Neural cell (in vitro differentiated cells): ENCODE data around the gene EXD3. TPM values are rescaled to one million over a fixed set of nuclear protein-coding genes. Genes with fewer than 3 reads are reported as not detected.

Source experiments
- H2AFZ ChIP-seq: fragments of 200-600, 300-800 bp; sonication (generic), shearing (Covaris generic); 2 replicates; pipeline ENCODE4 v1.6.0; 2014; ENCODE audit warnings: low read depth, mild to moderate bottlenecking, antibody characterized with exemption, low read length, moderate library complexity
- H3F3A ChIP-seq: fragments of 200-600 bp; shearing (Covaris generic); 2 replicates; pipeline ENCODE4 v1.6.1; 2016; ENCODE audit warnings: mild to moderate bottlenecking, moderate library complexity, mixed read lengths, antibody characterized with exemption, low read length; ENCODE audit not compliant: insufficient read depth, poor library complexity, severe bottlenecking
- H3K27ac ChIP-seq: fragments of 200-600, 300-800 bp; sonication (generic), shearing (Covaris generic); 2 replicates; pipeline ENCODE4 v1.5.1; 2014; ENCODE audit warnings: mild to moderate bottlenecking, low read length, moderate library complexity
- H3K27me3 ChIP-seq: fragments of 300-800, 200-600 bp; sonication (generic), shearing (Covaris generic); 2 replicates; pipeline ENCODE4 v1.6.0; 2014; ENCODE audit warnings: mild to moderate bottlenecking, low read depth, low read length, moderate library complexity; ENCODE audit not compliant: insufficient read depth
- H3K36me3 ChIP-seq: fragments of 300-800, 200-600 bp; sonication (generic), shearing (Covaris generic); 2 replicates; pipeline ENCODE4 v1.5.1; 2014; ENCODE audit warnings: mild to moderate bottlenecking, antibody characterized with exemption, low read length, moderate library complexity; ENCODE audit not compliant: insufficient read depth
- H3K4me2 ChIP-seq: fragments of 300-800, 200-600 bp; sonication (generic), shearing (Covaris generic); 2 replicates; pipeline ENCODE4 v1.6.0; 2014; ENCODE audit warnings: mild to moderate bottlenecking, low read length
- H3K4me3 ChIP-seq: fragments of 300-800, 200-600 bp; sonication (generic), shearing (Covaris generic); 2 replicates; pipeline ENCODE4 v1.5.1; 2014; ENCODE audit warnings: mild to moderate bottlenecking, low read length, moderate library complexity
- H3K79me2 ChIP-seq: fragments of 200-600 bp; shearing (Covaris generic); replicated peaks from 2 replicates; pipeline ENCODE4 v1.6.0; 2014; ENCODE audit warnings: mild to moderate bottlenecking, low read length, moderate library complexity; ENCODE audit not compliant: insufficient read depth
- H3K9ac ChIP-seq: fragments of 300-800, 200-600 bp; sonication (generic), shearing (Covaris generic); 2 replicates; pipeline ENCODE4 v1.6.1; 2016; ENCODE audit warnings: mild to moderate bottlenecking, low read length, mixed read lengths
- H3K9me2 ChIP-seq: fragments of 200-600 bp; shearing (Covaris generic); 2 replicates; pipeline ENCODE4 v1.6.1; 2016; ENCODE audit warnings: mild to moderate bottlenecking, low read length, mixed read lengths; ENCODE audit not compliant: insufficient read depth
- H3K9me3 ChIP-seq: fragments of 200-600, 300-800 bp; sonication (generic), shearing (Covaris generic); 2 replicates; pipeline ENCODE4 v1.6.1; 2016; ENCODE audit warnings: mild to moderate bottlenecking, mixed run types, low read length, moderate library complexity, mixed read lengths
- H4K20me1 ChIP-seq: fragments of 200-600 bp; shearing (Covaris generic); 2 replicates; pipeline ENCODE4 v1.6.1; 2016; ENCODE audit warnings: mild to moderate bottlenecking, mixed run types; ENCODE audit not compliant: insufficient read depth
- EP300 ChIP-seq: fragments of 450-650 bp; conservative IDR thresholded peaks from 2 replicates; pipeline ENCODE4 v1.6.1; 2014; ENCODE audit warnings: antibody characterized with exemption, mild to moderate bottlenecking, moderate library complexity; ENCODE audit not compliant: poor library complexity, severe bottlenecking
- EZH2 ChIP-seq: fragments of 200-600, 300-800 bp; shearing (Covaris generic), sonication (generic); IDR thresholded peaks from 2 replicates; pipeline ENCODE4 v1.6.1; 2014; ENCODE audit warnings: antibody characterized with exemption, low read length, borderline replicate concordance, mild to moderate bottlenecking; ENCODE audit not compliant: insufficient read depth, poor library complexity, severe bottlenecking
- MXI1 ChIP-seq: fragments of 450-650 bp; conservative IDR thresholded peaks from 2 replicates; pipeline ENCODE4 v1.6.1; 2014; ENCODE audit warnings: antibody characterized with exemption, mild to moderate bottlenecking; ENCODE audit not compliant: poor library complexity, severe bottlenecking
- POLR2AphosphoS5 ChIP-seq: IDR thresholded peaks from 2 replicates; pipeline ENCODE4 v1.6.1; 2012
- RAD21 ChIP-seq: fragments of 450-650 bp; conservative IDR thresholded peaks from 2 replicates; pipeline ENCODE4 v1.6.1; 2014; ENCODE audit warnings: antibody characterized with exemption, mild to moderate bottlenecking, moderate library complexity
- SMC3 ChIP-seq: fragments of 450-650 bp; conservative IDR thresholded peaks from 2 replicates; pipeline ENCODE4 v1.6.1; 2014; ENCODE audit warnings: antibody characterized with exemption, mild to moderate bottlenecking, moderate library complexity; ENCODE audit not compliant: poor library complexity
- TAF1 ChIP-seq: IDR thresholded peaks from 2 replicates; pipeline ENCODE4 v1.6.1; 2012; ENCODE audit warnings: low read depth
- polyA plus RNA-seq: library from polyadenylated mRNA; depleted of rRNA; stranded (reverse); fragments of >200 nt; gene quantifications from 2 replicates; pipeline ENCODE4 v1.2.3, GENCODE V29; 2014
- TF ChIP-seq, protein P1 (sequence below): fragments of 450-650 bp; IDR thresholded peaks from 2 replicates; pipeline ENCODE4 v1.5.1; 2014; ENCODE audit warnings: antibody characterized with exemption, mild to moderate bottlenecking, moderate library complexity; ENCODE audit not compliant: poor library complexity, severe bottlenecking
- TF ChIP-seq, protein P2 (sequence below): IDR thresholded peaks from 2 replicates; pipeline ENCODE4 v1.6.1; 2012; ENCODE audit warnings: borderline replicate concordance

EXD3 gene
- polyA plus RNA-seq, 1 donor from 2014 or later, result 32.9 TPM

DNA sequence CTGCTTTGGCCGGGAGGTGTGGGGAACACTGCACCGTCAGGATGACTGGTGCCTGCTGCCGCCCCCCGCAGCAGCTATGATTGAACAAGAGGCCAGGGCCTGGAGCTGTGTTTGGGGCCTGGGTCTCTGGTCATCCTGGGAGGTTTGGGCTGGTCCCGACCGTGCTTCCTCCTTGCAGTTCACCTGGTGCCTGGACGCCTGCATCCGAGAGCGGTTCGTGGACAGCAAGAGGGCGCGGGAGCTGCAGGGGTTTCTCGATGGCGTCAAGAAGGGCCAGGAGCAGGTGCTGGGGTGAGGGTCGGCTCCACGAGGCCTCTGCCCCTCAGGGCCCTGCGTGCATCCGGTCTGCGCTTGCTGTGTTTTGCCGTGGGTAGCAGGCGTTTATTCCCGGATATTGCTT is 158.9 kb downstream of the EXD3 start:
- Histone ChIP-seq H3F3A (no peaks in the 10 kb centered on the region), H3K27ac (no peak overlapping the region), H3K9me3 (no peaks in the 10 kb centered on the region), H3K4me3 (no peak overlapping the region), H3K9me2 (no peaks in the 10 kb centered on the region), H3K79me2 (no peaks in the 10 kb centered on the region), H3K27me3 (no peaks in the 10 kb centered on the region), H4K20me1 (no peaks in the 10 kb centered on the region), H3K9ac (no peak overlapping the region), H3K36me3 (no peaks in the 10 kb centered on the region), H2AFZ (no peak overlapping the region), H3K4me2 (no peak overlapping the region)
- TF ChIP-seq SMC3 (no peak), EP300 (no peak), EZH2 (no peak), TAF1 (no peak), MXI1 (no peak), RAD21 (no peak), POLR2AphosphoS5 (no peak)
- TF ChIP-seq, protein P1, sequence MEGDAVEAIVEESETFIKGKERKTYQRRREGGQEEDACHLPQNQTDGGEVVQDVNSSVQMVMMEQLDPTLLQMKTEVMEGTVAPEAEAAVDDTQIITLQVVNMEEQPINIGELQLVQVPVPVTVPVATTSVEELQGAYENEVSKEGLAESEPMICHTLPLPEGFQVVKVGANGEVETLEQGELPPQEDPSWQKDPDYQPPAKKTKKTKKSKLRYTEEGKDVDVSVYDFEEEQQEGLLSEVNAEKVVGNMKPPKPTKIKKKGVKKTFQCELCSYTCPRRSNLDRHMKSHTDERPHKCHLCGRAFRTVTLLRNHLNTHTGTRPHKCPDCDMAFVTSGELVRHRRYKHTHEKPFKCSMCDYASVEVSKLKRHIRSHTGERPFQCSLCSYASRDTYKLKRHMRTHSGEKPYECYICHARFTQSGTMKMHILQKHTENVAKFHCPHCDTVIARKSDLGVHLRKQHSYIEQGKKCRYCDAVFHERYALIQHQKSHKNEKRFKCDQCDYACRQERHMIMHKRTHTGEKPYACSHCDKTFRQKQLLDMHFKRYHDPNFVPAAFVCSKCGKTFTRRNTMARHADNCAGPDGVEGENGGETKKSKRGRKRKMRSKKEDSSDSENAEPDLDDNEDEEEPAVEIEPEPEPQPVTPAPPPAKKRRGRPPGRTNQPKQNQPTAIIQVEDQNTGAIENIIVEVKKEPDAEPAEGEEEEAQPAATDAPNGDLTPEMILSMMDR, result no peak
- TF ChIP-seq, protein P2, sequence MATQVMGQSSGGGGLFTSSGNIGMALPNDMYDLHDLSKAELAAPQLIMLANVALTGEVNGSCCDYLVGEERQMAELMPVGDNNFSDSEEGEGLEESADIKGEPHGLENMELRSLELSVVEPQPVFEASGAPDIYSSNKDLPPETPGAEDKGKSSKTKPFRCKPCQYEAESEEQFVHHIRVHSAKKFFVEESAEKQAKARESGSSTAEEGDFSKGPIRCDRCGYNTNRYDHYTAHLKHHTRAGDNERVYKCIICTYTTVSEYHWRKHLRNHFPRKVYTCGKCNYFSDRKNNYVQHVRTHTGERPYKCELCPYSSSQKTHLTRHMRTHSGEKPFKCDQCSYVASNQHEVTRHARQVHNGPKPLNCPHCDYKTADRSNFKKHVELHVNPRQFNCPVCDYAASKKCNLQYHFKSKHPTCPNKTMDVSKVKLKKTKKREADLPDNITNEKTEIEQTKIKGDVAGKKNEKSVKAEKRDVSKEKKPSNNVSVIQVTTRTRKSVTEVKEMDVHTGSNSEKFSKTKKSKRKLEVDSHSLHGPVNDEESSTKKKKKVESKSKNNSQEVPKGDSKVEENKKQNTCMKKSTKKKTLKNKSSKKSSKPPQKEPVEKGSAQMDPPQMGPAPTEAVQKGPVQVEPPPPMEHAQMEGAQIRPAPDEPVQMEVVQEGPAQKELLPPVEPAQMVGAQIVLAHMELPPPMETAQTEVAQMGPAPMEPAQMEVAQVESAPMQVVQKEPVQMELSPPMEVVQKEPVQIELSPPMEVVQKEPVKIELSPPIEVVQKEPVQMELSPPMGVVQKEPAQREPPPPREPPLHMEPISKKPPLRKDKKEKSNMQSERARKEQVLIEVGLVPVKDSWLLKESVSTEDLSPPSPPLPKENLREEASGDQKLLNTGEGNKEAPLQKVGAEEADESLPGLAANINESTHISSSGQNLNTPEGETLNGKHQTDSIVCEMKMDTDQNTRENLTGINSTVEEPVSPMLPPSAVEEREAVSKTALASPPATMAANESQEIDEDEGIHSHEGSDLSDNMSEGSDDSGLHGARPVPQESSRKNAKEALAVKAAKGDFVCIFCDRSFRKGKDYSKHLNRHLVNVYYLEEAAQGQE, result no peak

DNA sequence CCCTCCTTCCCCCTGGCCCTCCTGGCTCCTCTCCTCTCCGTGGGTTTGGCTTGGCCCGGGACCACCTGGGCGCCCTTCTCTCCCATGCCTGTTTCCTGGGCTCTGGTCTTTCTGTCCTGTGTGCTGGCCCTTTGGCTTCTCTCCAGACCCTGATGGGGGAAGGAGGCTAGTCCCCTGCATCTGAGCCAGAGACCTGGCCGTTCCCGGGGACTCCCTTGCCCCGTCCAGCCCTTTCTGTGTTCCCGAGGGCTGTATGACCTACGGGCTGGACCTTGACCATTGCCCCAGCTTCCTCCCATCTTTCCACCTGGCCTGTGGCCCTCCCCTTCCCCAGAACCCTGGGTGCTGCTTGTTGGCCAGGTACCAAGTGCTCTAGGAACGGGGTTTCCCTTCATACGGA is 159.5 kb downstream of the EXD3 start:
- no peaks in the 10 kb centered on the region for H3K27me3 ChIP-seq
- no peak overlapping the region for H2AFZ ChIP-seq
- no peak overlapping the region for H3K27ac ChIP-seq
- H3K79me2 ChIP-seq, result no peaks in the 10 kb centered on the region
- no peaks in the 10 kb centered on the region for H3K9me2 ChIP-seq
- no peaks in the 10 kb centered on the region for H3F3A ChIP-seq
- no peak for TF ChIP-seq EZH2
- no peak for TF ChIP-seq EP300
- TF ChIP-seq, protein P2, result no peak
- TF ChIP-seq MXI1, result no peak
- no peak for TF ChIP-seq SMC3
- TF ChIP-seq RAD21, result no peak
- TF ChIP-seq, protein P1, result no peak
- no peak for TF ChIP-seq TAF1
- TF ChIP-seq POLR2AphosphoS5, result no peak
- H3K36me3 ChIP-seq, result no peaks in the 10 kb centered on the region
- H3K4me2 ChIP-seq, result no peak overlapping the region
- H3K9me3 ChIP-seq, result no peaks in the 10 kb centered on the region
- H3K4me3 ChIP-seq, result no peak overlapping the region
- H3K9ac ChIP-seq, result no peak overlapping the region
- no peaks in the 10 kb centered on the region for H4K20me1 ChIP-seq
